ENCODE results near the gene MEGF6.

Gene MEGF6

GRCh38 chr1:3464649-3465025 lies 146.7 kb downstream of the MEGF6 start:
- no peak for DNase-seq

- no peak for DNase-seq
Observed at GRCh38 chr1:3463891-3464648, 147.2 kb downstream of the MEGF6 start.

- DNase-seq = no peak
Observed at GRCh38 chr1:3463408-3463863, 147.9 kb downstream of the MEGF6 start.

GRCh38 chr1:3463013-3463385 lies 148.3 kb downstream of the MEGF6 start:
- DNase-seq = no peak

GRCh38 chr1:3462356-3463012 lies 148.8 kb downstream of the MEGF6 start:
- DNase-seq = no peak

GRCh38 chr1:3461934-3462275 lies 149.4 kb downstream of the MEGF6 start:
- DNase-seq = no peak

- DNase-seq = no peak
Observed at GRCh38 chr1:3461238-3461933, 149.9 kb downstream of the MEGF6 start.

- no peak for DNase-seq
Observed at GRCh38 chr1:3460672-3461131, 150.6 kb downstream of the MEGF6 start.

GRCh38 chr1:3459940-3460671 lies 151.2 kb downstream of the MEGF6 start:
- DNase-seq = no peak

- no peak for DNase-seq
Observed at GRCh38 chr1:3459051-3459908, 152.0 kb downstream of the MEGF6 start.

- DNase-seq = no peak
Observed at GRCh38 chr1:3457910-3458883, 153.1 kb downstream of the MEGF6 start.

GRCh38 chr1:3456964-3457909 lies 154.1 kb downstream of the MEGF6 start:
- DNase-seq = no peak

- DNase-seq = no peak
Observed at GRCh38 chr1:3456449-3456963, 154.8 kb downstream of the MEGF6 start.

GRCh38 chr1:3455670-3456448 lies 155.4 kb downstream of the MEGF6 start:
- no peak for DNase-seq

- peak; percentile 2 for DNase-seq
Observed at GRCh38 chr1:3454811-3455618, 156.3 kb downstream of the MEGF6 start.

GRCh38 chr1:3453891-3454810 lies 157.2 kb downstream of the MEGF6 start, which contains the start of gene ARHGEF16:
Gene ARHGEF16, plus strand, starts transcription at chr1:3454665. Its CDS starts 8,420 bp downstream, at chr1:3463085.
- DNase-seq = peak; percentile 59
